Small intestine (tissue), 7 donors: ENCODE data around the gene ZNF554. TPM values are rescaled to one million over a fixed set of nuclear protein-coding genes. Genes with fewer than 3 reads are reported as not detected.
"Not testable (repeated sequence)": the region's sequence is repeated elsewhere in the genome, so short reads cannot be mapped to it uniquely, and the experiment has no call there.

ENCODE experiments used
- DNase-seq, 2 donors: peaks; one replicate each; pipeline versions ENCODE4 v3.0.0 to v3.0.0-alpha.2; 2013
- FAIRE-seq: peaks from 2 replicates; lab custom pipeline; 2012; peaks lifted over from hg19 to GRCh38; lab: Jason Lieb, UNC
- H3K27ac ChIP-seq, 3 donors: one replicate each; pipeline ENCODE4 v1.5.1; 2013; ENCODE audit warnings: low read length in 2 of 3, mild to moderate bottlenecking in 2 of 3, control low read depth in 1 of 3, inconsistent platforms in 1 of 3, low read depth in 1 of 3, moderate library complexity in 1 of 3
- H3K27me3 ChIP-seq, 3 donors: one replicate each; pipeline ENCODE4 v1.6.1; 2013; ENCODE audit warnings: low read length in 3 of 3, inconsistent platforms in 1 of 3; ENCODE audit not compliant: control insufficient read depth in 3 of 3, insufficient read depth in 3 of 3
- H3K36me3 ChIP-seq, 3 donors: one replicate each; pipeline ENCODE4 v1.6.1; 2013; ENCODE audit warnings: low read length in 3 of 3, inconsistent platforms in 1 of 3, low read depth in 1 of 3, mild to moderate bottlenecking in 1 of 3, moderate library complexity in 1 of 3; ENCODE audit not compliant: control insufficient read depth in 3 of 3, insufficient read depth in 2 of 3
- H3K4me1 ChIP-seq, 3 donors: one replicate each; pipeline ENCODE4 v1.6.1; 2013; ENCODE audit warnings: low read length in 2 of 3, inconsistent platforms in 1 of 3, low read depth in 1 of 3, mild to moderate bottlenecking in 1 of 3, moderate library complexity in 1 of 3; ENCODE audit not compliant: control insufficient read depth in 3 of 3, insufficient read depth in 2 of 3
- H3K4me3 ChIP-seq, 3 donors: one replicate each; pipeline ENCODE4 v1.5.1; 2013; ENCODE audit warnings: low read length in 3 of 3, control low read depth in 1 of 3, inconsistent platforms in 1 of 3, low read depth in 1 of 3, mild to moderate bottlenecking in 1 of 3, moderate library complexity in 1 of 3
- H3K9me3 ChIP-seq, 2 donors: one replicate each; pipeline ENCODE4 v1.6.1; 2013; ENCODE audit warnings: low read depth in 1 of 2, low read length in 1 of 2; ENCODE audit not compliant: control insufficient read depth in 2 of 2, insufficient read depth in 1 of 2
- WGBS, 3 donors: extraction: QIAGEN DNeasy Blood & Tissue Kit; methylation state at CpG; one replicate each; pipeline ENCODE4 v1.1.7; 2013; 5-methylcytosine and 5-hydroxymethylcytosine counted together
- polyA plus RNA-seq, 4 donors: library from polyadenylated mRNA; stranded (reverse) in 3 of 4; unstranded in 1 of 4; fragments of 200-250 nt in 3 of 4; fragments of 120-200 nt in 1 of 4; gene quantifications; one replicate each; pipeline versions ENCODE4 v1.2.1 to v1.2.3, GENCODE V29; 2013
- donor health status: healthy with polysubstance abuse.
- donor health status: control.
- donor health status: control.
- donor health status: Bipolar disorder and iron deficiency.
- donor health status: healthy.

ZNF554 gene
- polyA plus RNA-seq, 4 donors, result 2.0 to 6.7 (median 4.5) TPM

DNA sequence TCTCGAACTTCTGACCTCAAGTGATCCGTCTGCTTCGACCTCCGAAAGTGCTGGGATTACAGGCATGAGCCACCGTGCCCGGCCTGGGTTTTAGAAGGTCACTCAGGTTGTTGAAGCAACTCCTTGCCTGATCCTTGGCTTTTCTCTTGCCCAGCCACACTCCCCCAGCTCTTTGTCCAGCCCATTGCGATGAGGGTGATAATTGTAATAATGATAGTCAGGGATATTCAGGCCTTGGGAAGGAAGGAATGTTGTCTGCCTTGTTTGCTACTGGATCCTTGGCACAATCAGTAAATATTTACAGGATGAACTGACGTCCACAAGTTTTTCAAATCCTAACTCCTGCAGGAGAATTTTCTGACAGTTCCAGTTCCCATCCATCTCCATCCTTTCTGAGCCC is 32.6 kb upstream of the ZNF554 start:
- Histone ChIP-seq H3K36me3 (peaks cover 0 to 37% (median 1%) of the 10 kb centered on the region in 3 donors), H3K9me3 (no peaks in the 10 kb centered on the region), H3K4me3 (no peak overlapping the region), H3K27me3 (no peaks in the 10 kb centered on the region), H3K4me1 (peaks cover under 1 to 19% (median 2%) of the 10 kb centered on the region in 3 donors), H3K27ac (no peak overlapping the region)
- 86 to 90% (median 89%) methylated on average over 8 of the region's 8 CpGs for WGBS, 3 donors
- FAIRE-seq (no peak), DNase-seq (no peak)

DNA sequence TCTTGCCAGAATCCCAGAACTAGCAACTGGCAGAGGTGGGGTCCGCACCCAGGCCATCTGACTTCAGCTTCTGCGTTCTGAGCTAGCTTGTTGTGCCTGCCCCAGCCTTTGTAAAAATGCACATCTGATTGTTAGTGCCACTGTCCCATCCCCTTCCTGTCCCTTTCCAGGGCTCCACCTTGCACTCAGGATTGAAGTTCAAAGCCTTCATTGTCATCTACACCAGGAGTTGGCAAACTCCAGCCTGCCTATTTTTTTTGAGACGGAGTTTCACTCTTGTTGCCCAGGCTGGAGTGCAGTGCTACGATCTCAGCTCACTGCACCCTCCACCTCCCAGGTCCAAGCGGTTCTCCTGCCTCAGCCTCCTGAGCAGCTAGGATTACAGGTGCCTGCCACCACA is 31.4 kb upstream of the ZNF554 start:
- peaks cover 0 to 46% (median 1%) of the 10 kb centered on the region in 3 donors for H3K36me3 ChIP-seq
- no peak for FAIRE-seq
- no peaks in the 10 kb centered on the region for H3K27me3 ChIP-seq
- no peak for DNase-seq
- 83 to 92% (median 85%) methylated on average over 5 of the region's 5 CpGs for WGBS, 3 donors
- no peak overlapping the region for H3K4me3 ChIP-seq
- H3K4me1 ChIP-seq, result peaks cover 0 to 15% (median 2%) of the 10 kb centered on the region in 3 donors
- no peaks in the 10 kb centered on the region for H3K9me3 ChIP-seq
- H3K27ac ChIP-seq, result no peak overlapping the region

DNA sequence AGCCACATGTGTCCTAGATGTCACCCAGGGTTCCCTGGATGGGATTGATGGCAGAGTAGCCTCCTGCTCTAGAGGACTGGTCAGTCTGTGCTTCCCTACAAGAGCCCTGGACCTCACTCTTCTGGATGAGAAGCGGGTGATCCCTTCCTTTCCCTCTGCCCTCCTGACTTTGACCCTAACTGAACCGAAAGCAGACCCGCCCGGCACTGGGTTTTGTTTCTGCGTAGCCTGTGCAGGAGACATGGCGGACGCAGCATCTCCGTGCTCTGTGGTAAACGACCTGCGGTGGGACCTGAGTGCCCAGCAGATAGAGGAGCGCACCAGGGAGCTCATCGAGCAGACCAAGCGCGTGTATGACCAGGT is 29.5 kb upstream of the ZNF554 start:
- Histone ChIP-seq H3K9me3 (no peaks in the 10 kb centered on the region), H3K4me3 (no peak overlapping the region), H3K27ac (no peak overlapping the region), H3K27me3 (no peaks in the 10 kb centered on the region), H3K36me3 (peaks cover 0 to 64% (median 1%) of the 10 kb centered on the region in 3 donors), H3K4me1 (peaks cover 0 to 3% (median 2%) of the 10 kb centered on the region in 3 donors)
- DNase-seq (no peak), FAIRE-seq (no peak)
- 92 to 96% (median 94%) methylated on average over 14 of the region's 14 CpGs for WGBS, 3 donors

DNA sequence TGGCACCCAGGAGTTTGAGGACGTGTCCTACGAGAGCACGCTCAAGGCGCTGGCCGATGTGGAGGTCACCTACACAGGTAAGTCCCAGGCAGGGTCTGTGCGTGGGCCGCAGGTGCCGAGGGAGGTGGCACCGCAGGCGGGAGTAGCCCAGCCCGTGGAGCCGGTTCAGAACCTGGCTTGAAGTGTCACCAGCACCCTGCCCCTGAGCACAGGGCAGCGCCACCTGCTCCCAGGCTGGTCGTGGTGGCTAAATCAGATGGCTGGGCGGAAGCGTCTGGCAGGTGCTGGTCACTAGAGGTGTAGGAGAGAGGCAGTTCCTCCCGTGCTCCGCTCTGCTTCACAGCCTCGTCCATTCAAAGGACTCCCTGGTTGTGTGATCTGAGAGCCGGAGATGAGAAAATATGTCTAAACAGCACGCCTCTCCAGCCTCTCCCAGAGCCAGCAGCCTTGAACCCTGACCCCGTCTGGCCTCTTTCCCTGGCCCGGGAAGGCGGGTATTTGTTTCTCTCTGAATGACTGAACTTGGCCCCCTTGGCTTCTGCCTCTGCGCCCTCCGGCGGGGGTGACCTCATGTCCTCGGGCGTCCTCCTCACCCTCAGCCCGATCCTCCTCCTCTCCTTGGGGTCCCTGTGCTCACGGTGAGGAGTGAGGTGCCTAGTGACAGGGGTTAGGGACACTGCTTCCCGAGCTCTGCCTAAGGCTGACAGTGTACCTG is 29.0 kb upstream of the ZNF554 start:
- no peak for DNase-seq
- H3K36me3 ChIP-seq, result peaks cover 0 to 70% (median 1%) of the 10 kb centered on the region in 3 donors
- H3K4me1 ChIP-seq, result peaks cover 0 to 3% (median 2%) of the 10 kb centered on the region in 3 donors
- no peak for FAIRE-seq
- H3K27ac ChIP-seq, result no peak overlapping the region
- H3K27me3 ChIP-seq, result no peaks in the 10 kb centered on the region
- no peaks in the 10 kb centered on the region for H3K9me3 ChIP-seq
- WGBS, 3 donors, result 83 to 89% (median 87%) methylated on average over 32 of the region's 32 CpGs
- no peak overlapping the region for H3K4me3 ChIP-seq

DNA sequence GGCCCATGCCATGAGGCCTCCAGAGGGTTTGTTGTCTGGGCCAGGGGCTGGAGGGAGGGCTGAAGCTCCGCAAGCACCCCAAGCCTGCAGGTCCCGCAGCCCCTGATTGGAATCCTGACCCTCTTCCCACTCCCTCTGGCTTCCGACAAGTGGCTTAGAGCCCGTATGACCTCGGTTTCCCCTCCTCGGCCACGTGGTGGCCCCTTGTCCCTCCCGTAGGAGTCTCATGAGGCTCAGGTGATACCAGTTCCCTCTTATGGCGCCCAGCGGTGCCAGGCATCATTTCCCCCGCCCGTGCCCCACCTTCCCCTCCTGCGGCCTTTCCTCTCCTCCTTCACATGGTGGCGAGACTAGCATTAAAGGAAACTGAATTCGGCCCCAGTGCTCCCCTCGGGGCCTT is 28.2 kb upstream of the ZNF554 start:
- no peak overlapping the region for H3K27ac ChIP-seq
- H3K9me3 ChIP-seq, result no peaks in the 10 kb centered on the region
- H3K4me3 ChIP-seq, result no peak overlapping the region
- H3K36me3 ChIP-seq, result peaks cover 0 to 77% (median 1%) of the 10 kb centered on the region in 3 donors
- 91 to 93% (median 91%) methylated on average over 16 of the region's 16 CpGs for WGBS, 3 donors
- DNase-seq (no peak), FAIRE-seq (no peak)
- no peaks in the 10 kb centered on the region for H3K27me3 ChIP-seq
- no peaks in the 10 kb centered on the region for H3K4me1 ChIP-seq

DNA sequence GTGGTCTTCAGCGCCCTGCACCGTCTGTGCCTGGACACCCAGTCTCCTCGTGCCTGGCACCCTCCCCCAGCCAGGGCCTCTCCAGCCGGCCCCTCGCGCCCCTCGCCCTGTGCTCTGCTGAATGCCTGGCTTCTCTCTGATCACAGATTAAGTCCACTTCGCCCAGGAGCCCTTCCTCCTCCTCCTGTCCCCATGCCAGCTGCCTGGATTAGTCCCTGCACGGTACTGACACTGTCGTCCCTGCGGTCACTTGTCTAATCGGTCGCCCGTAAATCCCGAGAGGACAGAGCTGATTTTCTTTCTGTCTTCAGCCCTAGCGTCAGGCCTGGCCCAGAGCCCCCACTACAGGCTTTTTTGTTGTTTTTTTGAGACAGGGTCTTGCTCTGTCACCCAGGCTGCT is 27.8 kb upstream of the ZNF554 start:
- no peaks in the 10 kb centered on the region for H3K9me3 ChIP-seq
- H3K36me3 ChIP-seq, result peaks cover 0 to 81% (median 1%) of the 10 kb centered on the region in 3 donors
- no peaks in the 10 kb centered on the region for H3K4me1 ChIP-seq
- no peak overlapping the region for H3K4me3 ChIP-seq
- FAIRE-seq, result no peak
- no peak overlapping the region for H3K27ac ChIP-seq
- no peak for DNase-seq
- no peaks in the 10 kb centered on the region for H3K27me3 ChIP-seq
- 89 to 94% (median 93%) methylated on average over 16 of the region's 16 CpGs for WGBS, 3 donors

DNA sequence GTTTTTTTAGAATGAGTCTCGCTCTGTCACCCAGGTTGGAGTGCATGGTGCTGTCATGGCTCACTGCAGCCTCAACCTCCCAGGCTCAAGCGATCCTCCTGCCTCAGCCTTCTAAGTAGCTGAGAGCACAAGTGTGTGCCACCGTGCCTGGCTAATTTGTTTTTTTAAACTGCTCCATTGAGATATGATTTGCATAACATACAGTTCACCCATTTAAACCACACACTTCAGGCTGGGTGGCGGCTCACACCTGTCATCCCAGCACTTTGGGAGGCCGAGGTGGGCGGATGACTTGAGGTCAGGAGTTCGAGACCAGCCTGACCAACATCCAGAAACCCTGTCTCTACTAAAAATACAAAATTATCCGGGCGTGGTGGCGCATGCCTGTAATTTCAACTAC is 27.0 kb upstream of the ZNF554 start:
- 89 to 94% (median 93%) methylated on average over 10 of the region's 10 CpGs for WGBS, 3 donors
- not testable (repeated sequence) for H3K4me1 ChIP-seq, H3K9me3 ChIP-seq, DNase-seq, H3K27ac ChIP-seq, H3K27me3 ChIP-seq, H3K4me3 ChIP-seq, FAIRE-seq
- H3K36me3 ChIP-seq, result peaks cover 0 to 89% (median 1%) of the 10 kb centered on the region in 3 donors

DNA sequence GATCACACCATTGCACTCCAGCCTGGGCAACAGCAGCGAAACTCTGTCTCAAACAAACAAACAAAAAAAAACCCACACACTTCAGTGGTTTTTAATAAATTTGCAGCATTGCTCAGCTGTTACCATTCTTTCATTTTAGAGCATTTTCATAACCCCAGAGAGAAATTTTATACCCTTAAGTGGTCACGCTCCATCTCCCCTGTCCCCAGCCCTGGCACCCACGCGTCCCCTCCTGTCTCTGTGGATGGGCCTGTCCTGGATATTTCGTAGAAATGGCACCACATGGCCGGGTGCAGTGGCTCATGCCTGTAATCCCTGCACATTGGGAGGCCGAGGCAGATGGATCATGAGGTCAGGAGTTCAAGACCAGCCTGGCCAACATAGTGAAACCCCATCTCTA is 26.5 kb upstream of the ZNF554 start:
- Histone ChIP-seq H3K27ac (no peak overlapping the region), H3K9me3 (no peaks in the 10 kb centered on the region), H3K4me1 (no peaks in the 10 kb centered on the region), H3K36me3 (peaks cover 0 to 92% (median 1%) of the 10 kb centered on the region in 3 donors), H3K4me3 (no peak overlapping the region), H3K27me3 (no peaks in the 10 kb centered on the region)
- 94 to 96% (median 95%) methylated on average over 7 of the region's 7 CpGs for WGBS, 3 donors
- DNase-seq (no peak), FAIRE-seq (no peak)
